Adipocyte (in vitro differentiated cells): ENCODE results near the gene CREG2.
A peak's percentile ranks its signal among the peaks of the same experiment; 100 is the strongest.

ENCODE experiments used
- DNase-seq: peaks from one replicate; pipeline ENCODE4 v3.0.0-alpha.2; 2015; ENCODE audit warnings: low read depth
- H3K27me3 ChIP-seq: replicated peaks from 2 replicates; pipeline ENCODE4 v1.7.0; 2013; ENCODE audit warnings: mild to moderate bottlenecking, low read length, moderate library complexity; ENCODE audit not compliant: control insufficient read depth, insufficient read depth
- H3K36me3 ChIP-seq: 2 replicates; pipeline ENCODE4 v1.7.0; 2013; ENCODE audit warnings: low read length, mild to moderate bottlenecking, moderate library complexity; ENCODE audit not compliant: control insufficient read depth, insufficient read depth, severe bottlenecking
- H3K4me1 ChIP-seq: 2 replicates; pipeline ENCODE4 v1.7.0; 2013; ENCODE audit warnings: mild to moderate bottlenecking, low read length, moderate library complexity; ENCODE audit not compliant: control insufficient read depth, insufficient read depth
- H3K4me3 ChIP-seq: 2 replicates; pipeline ENCODE4 v1.7.0; 2013; ENCODE audit warnings: mild to moderate bottlenecking, low read length, moderate library complexity
- H3K9ac ChIP-seq: 2 replicates; pipeline ENCODE4 v1.7.0; 2013; ENCODE audit warnings: mild to moderate bottlenecking, low read length, moderate library complexity
- H3K9me3 ChIP-seq: 2 replicates; pipeline ENCODE4 v1.7.0; 2013; ENCODE audit warnings: mild to moderate bottlenecking, low read length, moderate library complexity; ENCODE audit not compliant: control insufficient read depth

The CREG2 gene

DNA sequence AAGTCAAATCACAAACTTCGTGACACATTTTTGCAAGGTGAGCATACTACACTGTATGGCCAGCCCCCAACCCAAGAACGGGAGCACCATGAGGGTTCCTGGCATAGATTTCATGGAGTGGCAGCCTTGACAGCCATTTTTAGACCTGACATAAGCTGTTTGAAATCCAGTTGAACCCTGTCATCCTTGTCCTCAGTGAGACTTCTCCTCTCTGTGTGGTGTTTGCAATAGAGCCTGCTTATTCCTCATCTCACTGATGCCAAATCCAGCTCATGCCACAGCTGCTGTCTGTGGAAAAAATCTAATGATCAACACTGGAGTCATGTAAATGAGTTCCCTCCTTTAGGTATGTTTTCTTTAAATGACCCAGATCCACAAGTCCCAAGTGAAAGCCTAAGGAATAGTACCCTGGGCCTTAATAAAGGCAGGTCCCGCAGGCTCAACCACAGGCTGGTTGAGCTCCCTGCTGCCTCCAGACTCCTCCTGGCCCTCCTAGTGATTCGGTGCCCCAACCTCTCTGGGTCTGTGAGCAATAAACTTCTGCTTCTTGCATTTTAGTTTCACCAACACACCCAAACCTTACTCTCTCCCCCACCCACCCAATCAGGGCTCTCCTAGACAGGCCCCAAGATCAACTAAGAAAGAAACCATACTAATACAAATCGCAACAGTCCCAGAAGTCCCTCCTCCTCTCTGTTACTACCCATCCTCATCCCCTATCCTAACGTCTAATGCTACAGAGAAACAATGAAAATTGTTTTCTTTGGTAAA lies 8.4 kb upstream of the CREG2 start:
- H3K4me3 ChIP-seq = no peak overlapping the region
- peak; percentile 20 for DNase-seq
- no peaks in the 10 kb centered on the region for H3K36me3 ChIP-seq
- H3K27me3 ChIP-seq = no peaks in the 10 kb centered on the region
- peak overlapping the region; percentile 11 for H3K9ac ChIP-seq
- H3K4me1 ChIP-seq = peaks cover 13% of the 10 kb centered on the region
- H3K9me3 ChIP-seq = no peaks in the 10 kb centered on the region

DNA sequence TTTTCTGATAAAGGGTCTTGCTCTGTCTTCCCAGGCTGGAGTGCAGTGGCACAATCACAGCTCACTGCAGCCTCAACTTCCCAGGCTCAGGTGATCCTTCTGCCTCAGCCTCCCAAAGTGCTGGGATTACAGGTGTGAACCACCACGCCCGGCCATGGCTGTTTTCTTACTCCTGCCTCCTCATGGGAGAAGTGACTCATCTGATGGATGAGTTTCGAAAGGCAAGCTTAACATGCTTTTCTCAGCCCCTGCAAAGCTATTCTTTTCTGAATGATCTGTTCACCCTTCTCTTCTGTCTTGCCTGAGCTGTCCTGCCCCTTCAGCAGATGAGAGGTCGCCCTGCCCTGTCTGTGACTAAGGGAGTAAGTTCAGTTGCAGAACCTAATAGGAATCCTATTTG lies 929 bp upstream of the CREG2 start:
- Histone ChIP-seq H3K36me3 (no peaks in the 10 kb centered on the region), H3K9ac (no peak overlapping the region), H3K4me3 (no peak overlapping the region), H3K4me1 (peaks cover 12% of the 10 kb centered on the region), H3K9me3 (no peaks in the 10 kb centered on the region), H3K27me3 (peaks cover 9% of the 10 kb centered on the region)
- peak; percentile 50 for DNase-seq

DNA sequence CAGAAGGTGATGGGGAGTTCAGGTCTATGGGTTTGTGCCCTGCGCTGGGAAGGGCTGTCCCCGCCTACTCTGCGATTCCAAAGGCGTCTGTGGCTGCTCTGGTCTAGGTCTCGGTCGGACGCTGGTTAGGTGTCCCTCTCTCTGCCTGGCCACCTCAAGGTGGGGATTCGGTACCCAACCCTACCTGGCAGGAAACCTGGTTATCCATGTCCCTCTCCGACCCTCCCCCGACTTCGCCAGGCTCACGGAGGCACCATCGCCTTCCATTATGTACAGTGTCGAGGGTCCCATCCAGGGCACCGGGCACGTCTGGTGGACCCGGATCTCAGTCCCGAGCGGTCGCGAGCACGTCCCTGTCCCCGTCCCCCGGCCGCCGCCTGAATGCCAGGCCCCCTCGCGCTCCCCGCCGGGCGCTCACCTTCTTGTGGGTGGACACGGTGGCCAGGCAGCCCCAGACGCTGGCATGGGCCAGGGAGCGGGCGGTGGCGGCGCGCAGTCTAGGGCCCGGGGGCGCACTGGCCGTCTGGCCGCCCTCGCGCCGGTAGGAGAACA lies 628 bp downstream of the CREG2 start:
- H3K27me3 ChIP-seq = peaks cover 9% of the 10 kb centered on the region
- no peaks in the 10 kb centered on the region for H3K36me3 ChIP-seq
- H3K4me1 ChIP-seq = peaks cover 12% of the 10 kb centered on the region
- no peak overlapping the region for H3K9ac ChIP-seq
- no peaks in the 10 kb centered on the region for H3K9me3 ChIP-seq
- H3K4me3 ChIP-seq = peak overlapping the region; percentile 80
- no peak for DNase-seq

DNA sequence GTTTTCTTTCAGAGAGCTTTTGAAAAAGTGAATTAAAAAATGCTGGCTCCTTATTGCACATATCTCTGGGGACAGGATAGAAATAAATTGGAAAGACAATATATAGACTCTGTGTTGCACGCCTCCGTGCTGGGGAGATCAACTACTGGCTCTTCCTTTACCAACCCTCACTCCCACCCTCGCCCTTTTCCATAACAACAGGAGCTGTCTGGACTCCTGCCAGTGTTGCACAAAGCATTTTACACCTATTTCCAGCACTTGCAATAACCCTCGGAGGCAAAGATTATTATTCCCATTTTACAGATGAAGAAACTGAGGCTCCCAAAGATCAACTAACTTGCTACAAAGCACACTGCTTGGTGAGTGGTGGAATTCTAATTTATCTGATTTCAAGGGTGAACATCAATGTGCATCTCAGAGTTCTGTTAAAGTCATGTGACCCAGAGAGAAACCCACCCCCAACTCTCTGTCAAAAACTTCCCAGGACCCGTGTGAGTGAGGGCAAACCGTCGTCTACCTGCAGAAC lies 4.2 kb downstream of the CREG2 start:
- DNase-seq = no peak

DNA sequence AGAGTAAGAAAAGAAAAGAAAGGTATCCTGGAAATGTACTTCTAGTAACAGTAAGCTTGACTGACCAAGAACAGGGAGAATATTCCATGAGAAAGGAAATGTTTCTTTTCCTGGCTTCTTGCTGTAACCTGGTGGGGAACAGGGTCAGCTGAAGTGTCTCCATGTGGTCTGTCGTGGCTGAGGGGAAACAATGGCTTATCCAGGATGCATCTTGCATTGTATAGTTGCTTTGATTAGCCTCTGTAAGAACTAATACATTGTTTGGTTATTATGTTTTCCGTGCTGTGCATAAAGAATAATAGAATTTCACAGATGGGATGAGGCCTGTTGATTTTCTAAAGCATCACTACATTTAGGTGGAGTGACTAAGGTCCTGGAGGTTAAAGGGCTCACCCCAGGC lies 4.9 kb downstream of the CREG2 start:
- Histone ChIP-seq H3K4me1 (peaks cover 5% of the 10 kb centered on the region), H3K36me3 (no peaks in the 10 kb centered on the region), H3K9me3 (no peaks in the 10 kb centered on the region), H3K27me3 (peaks cover 9% of the 10 kb centered on the region), H3K4me3 (no peak overlapping the region), H3K9ac (no peak overlapping the region)
- no peak for DNase-seq

More for the DNA sequence above, 4.2 kb downstream of the CREG2 start:
- H3K4me1 ChIP-seq = peaks cover 12% of the 10 kb centered on the region
- no peak overlapping the region for H3K9ac ChIP-seq
- no peak overlapping the region for H3K4me3 ChIP-seq
- H3K36me3 ChIP-seq = no peaks in the 10 kb centered on the region
- no peaks in the 10 kb centered on the region for H3K9me3 ChIP-seq
- H3K27me3 ChIP-seq = peaks cover 9% of the 10 kb centered on the region

DNA sequence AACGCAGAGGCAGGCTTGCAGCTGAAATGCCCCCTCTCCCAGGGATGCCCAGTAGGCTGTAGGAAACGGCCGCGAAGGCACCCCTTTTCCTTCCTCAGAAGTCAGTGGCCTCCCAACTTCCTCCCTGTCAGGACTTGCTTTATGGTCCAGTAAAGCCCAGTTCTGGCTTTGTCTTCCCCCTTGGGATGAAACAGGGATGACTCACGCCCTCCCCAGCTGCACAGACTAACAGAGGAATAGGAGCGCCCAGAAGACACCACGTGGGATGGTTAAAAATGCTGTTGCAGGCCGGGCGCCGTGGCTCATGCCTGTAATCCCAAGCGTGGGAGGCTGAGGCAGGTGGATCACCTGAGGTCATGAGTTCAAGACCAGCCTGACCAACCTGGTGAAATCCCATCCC lies 6.9 kb downstream of the CREG2 start:
- DNase-seq = no peak
- Histone ChIP-seq H3K4me3 (no peak overlapping the region), H3K27me3 (no peaks in the 10 kb centered on the region), H3K4me1 (peaks cover 5% of the 10 kb centered on the region), H3K9me3 (no peaks in the 10 kb centered on the region), H3K36me3 (no peaks in the 10 kb centered on the region), H3K9ac (no peak overlapping the region)

DNA sequence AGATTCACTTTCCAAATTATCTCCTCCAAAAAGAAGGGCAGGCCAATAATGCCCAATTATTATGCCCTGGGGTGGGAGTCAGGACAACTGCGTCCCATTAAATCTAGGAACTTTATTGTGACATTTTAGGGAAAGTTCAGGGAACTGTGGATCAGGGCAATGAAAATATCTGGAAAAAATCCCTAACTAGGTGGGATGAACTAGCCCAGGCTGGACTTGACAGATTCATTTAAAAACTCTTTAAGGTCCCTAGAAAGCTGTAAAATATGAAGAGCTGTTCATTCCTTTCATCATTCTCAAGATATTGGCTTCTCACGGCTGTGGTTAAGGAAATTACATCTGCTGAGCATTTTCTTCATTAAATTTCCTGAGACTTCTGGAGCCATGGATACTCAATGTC lies 8.2 kb downstream of the CREG2 start:
- Histone ChIP-seq H3K36me3 (no peaks in the 10 kb centered on the region), H3K9ac (no peak overlapping the region)

DNA sequence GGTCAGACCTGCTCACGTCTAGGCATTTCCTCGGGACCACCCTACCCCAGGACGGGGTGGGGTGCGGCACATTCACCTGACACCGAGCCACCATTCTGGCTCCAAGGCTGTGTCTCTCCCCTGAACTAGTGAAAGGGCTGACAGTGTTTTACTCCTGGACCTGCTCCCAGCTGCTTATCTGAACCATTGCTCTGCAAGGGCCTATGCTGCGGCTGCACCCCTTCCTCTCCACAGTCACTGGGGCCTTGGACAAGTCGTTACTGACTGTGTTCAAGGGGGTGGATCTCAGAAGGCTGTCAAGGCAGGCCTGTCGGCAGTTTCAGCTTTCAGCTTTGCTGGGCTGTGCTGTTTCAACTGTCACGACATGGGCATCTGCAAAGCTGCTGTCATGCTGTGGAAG lies 11.7 kb downstream of the CREG2 start:
- H3K9ac ChIP-seq = no peak overlapping the region
- H3K4me3 ChIP-seq = no peak overlapping the region
- H3K27me3 ChIP-seq = no peaks in the 10 kb centered on the region
- no peaks in the 10 kb centered on the region for H3K36me3 ChIP-seq
- peaks cover 6% of the 10 kb centered on the region for H3K9me3 ChIP-seq
- peaks cover 5% of the 10 kb centered on the region for H3K4me1 ChIP-seq
- DNase-seq = no peak

More for the DNA sequence above, 8.2 kb downstream of the CREG2 start:
- Histone ChIP-seq H3K4me1 (peaks cover 5% of the 10 kb centered on the region), H3K27me3 (no peaks in the 10 kb centered on the region), H3K4me3 (no peak overlapping the region), H3K9me3 (no peaks in the 10 kb centered on the region)
- DNase-seq = no peak

DNA sequence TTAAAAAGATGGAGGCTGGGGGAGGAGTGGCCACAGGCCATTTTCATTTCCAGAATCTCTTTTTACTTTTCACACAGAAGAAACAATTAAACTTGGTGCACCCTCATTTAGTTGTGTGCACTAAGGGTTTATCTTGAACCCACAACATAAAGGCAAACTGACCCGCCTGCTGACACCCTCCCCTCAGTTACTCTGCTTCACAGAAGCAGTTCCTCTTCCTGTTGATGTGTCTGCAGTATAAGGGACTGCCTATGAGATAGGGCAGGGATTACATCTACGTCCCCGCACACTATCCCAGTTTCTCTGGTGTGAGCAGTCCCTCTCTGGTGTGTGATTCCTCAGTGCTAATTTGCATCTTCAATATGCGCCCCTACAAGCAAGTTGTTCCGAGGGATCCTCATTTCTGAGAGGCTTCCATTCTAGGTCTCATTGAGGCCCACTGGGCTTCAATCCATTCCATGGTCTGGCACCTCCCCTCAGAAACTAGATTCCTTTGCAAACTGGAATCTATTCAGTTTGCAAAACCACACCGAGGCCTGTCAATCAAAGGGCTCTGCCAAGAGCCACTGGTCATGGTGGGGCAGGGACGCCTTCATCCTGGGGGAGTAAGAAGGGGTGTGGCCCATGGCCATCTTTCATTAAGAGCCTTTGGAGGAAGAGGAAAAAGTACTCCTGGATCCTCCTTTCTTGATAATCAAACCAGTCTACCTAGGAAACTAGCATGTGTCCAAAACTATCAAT lies 12.3 kb downstream of the CREG2 start:
- Histone ChIP-seq H3K9ac (no peak overlapping the region), H3K36me3 (no peaks in the 10 kb centered on the region), H3K4me1 (peaks cover under 1% of the 10 kb centered on the region), H3K27me3 (no peaks in the 10 kb centered on the region), H3K9me3 (peaks cover 6% of the 10 kb centered on the region), H3K4me3 (no peak overlapping the region)
- DNase-seq = no peak

DNA sequence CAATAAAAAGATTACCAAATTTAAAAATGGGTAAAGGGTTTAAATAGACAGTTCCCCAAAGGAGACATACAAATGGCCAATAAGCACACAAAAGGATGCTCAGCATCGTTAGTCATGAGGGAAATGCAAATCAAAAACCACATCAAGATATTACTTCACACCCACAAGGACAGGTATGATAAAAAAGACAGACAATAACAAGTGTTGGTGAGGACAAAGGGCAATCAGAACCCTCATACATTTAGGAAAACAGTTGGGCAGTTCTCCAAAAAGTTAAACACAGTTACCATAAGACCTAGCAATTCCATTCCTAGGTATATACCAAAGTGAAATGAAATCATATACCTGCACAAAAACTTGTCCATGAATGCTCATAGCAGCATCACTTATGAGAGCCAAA lies 14.5 kb downstream of the CREG2 start:
- H3K27me3 ChIP-seq = no peaks in the 10 kb centered on the region
- no peaks in the 10 kb centered on the region for H3K4me1 ChIP-seq
- H3K4me3 ChIP-seq = no peak overlapping the region
- H3K9ac ChIP-seq = no peak overlapping the region
- H3K36me3 ChIP-seq = no peaks in the 10 kb centered on the region
- DNase-seq = no peak
- H3K9me3 ChIP-seq = peaks cover 6% of the 10 kb centered on the region

DNA sequence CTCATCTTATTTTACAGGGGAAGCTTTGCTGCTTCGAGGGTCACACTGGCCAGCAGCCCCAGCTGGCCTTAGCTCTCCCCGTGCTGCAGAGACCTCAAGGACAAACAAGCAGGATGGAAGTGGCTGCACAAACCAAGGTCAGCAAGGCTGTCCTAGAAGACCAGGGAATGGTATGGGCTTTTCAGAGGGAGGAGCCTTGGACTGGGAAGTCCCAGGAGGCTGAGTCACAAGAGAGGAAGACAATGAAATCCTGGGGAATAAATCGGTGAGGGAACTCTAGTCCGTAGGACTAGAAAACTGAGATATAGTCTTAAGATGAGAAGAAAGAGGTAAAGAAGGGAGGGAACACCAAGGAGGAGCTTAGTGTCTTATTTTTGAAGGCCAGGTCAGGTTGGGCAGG lies 15.7 kb downstream of the CREG2 start:
- no peaks in the 10 kb centered on the region for H3K36me3 ChIP-seq
- no peak overlapping the region for H3K4me3 ChIP-seq
- no peaks in the 10 kb centered on the region for H3K4me1 ChIP-seq
- H3K9me3 ChIP-seq = peaks cover 6% of the 10 kb centered on the region
- H3K9ac ChIP-seq = no peak overlapping the region
- no peaks in the 10 kb centered on the region for H3K27me3 ChIP-seq
- no peak for DNase-seq
